GM21717 (cell line): ENCODE data around the gene EDEM1.

Experiments used
- ATAC-seq: cut with Tn5 transposase; IDR thresholded peaks from one replicate; pipeline ENCODE4 v1.9.1; 2021; ENCODE audit warnings: mild to moderate bottlenecking, moderate library complexity; ENCODE audit not compliant: unreplicated experiment

EDEM1 gene

GRCh38 chr3:5264896-5265770, 77.6 kb downstream of the EDEM1 start:
- no peak for ATAC-seq

- no peak for ATAC-seq
Observed at GRCh38 chr3:5267252-5267651, 79.7 kb downstream of the EDEM1 start.

DNA sequence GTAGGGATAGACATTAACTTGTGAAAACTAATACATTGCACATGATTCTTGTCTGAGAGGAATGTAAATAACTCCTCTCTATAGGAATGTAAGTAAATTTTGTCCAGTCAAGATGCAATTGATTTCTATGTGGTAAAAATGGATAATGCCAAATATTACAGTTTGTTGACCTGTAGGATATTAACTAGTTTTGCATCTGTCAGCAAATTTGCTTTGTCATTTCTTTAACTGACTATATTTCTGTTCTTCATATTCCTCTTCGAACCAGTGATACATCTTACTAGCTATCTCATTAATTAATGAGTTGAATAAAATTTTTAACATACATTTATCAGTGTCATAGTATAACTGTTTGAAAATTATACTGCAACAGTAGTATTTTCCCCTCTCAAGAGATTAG, 80.4 kb downstream of the EDEM1 start:
- ATAC-seq = no peak
